SH-SY5Y (cell line): ENCODE data around the gene TEX26.

ENCODE experiments used
- GATA2 ChIP-seq: IDR thresholded peaks from 2 replicates; pipeline ENCODE4 v1.6.1; 2011; ENCODE audit warnings: mild to moderate bottlenecking, low read depth, low read length
- GATA3 ChIP-seq: IDR thresholded peaks from 2 replicates; pipeline ENCODE4 v1.6.1; 2011; ENCODE audit warnings: low read depth, mild to moderate bottlenecking, low read length, moderate library complexity

TEX26 gene

DNA sequence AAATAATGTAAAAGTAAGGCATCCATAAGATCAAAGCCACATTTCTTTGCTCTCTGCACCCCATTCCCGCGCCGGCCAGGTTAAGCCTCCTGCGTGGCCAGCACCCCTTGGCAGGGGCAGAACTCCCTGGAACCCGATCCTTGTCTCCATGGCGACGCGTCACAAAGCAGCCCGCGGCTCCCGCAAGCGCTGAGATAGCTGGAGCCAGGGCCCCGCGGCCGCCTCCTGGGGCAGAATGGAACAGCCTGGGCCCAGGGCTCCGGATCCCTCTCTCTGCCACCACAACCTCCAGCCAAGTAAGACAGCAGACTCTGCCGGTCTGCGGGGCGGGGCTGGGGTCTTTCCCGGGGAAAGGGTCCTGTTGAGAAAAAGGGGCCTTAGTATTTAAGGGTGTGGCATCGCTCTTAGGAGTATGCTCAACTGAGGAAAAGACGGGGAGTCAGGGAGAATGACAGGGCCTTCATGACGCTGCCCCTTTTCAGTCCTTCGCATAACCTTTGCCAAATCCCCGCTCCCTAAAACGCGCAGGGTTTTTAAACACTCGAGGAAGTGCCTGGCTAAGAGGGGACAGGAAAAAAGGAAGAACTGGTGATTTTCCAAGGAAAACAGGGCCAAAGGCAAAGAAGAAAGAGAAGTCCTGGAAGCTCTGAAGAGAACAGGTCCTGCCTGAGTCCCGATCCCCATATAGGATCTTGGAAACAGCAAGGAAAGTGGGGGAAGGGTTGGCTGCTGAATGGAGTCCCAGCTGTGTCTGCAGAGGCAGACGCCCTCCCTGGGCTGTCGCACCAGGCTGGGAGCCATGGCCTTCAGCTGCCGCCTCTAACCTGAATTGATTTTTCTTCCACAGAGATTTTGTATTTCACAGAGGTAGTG, at the start of gene TEX26:
TSS of gene TEX26 (plus strand) at position 176 of the 873 bp plus-strand sequence. CDS start at position 236, 60 bp downstream.
- TF ChIP-seq GATA2 (no peak), GATA3 (no peak)

DNA sequence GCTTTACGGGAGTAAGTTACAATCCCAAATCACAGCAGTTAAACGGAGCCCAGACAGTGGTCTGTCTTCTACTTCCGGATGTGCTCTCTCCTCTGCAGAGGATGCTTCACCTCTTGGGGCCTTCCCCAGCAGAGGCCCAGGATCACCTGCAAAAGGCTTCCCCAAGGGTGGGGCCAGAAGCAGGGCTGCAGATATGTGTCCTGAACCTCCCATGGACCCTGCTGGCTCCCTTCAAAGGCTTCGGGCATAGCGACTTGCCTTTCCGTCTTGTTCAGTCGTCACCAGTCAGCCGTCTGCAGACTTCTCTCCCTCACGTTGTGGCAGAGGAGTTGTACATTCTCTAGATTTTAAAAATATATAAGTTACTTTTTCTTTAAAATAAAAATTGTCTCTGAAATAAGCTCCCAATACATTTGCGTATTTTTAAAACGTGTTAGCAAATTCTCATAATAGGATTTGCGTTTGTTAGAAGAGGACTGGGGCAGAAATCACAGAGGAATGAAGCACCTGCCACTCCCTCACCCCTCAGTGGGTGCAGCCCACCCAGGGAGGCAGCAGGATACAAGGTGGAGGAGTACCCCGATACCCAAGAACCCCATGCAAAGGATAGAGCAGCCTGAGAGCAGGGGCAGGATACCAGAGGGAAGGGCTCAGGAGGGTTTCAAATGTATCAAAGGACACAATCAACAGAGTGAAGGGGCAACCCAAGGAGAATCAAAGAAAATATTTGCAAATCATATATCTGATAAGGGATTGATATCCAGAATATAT, 49.3 kb upstream of the TEX26 start:
- no peak for TF ChIP-seq GATA3
- TF ChIP-seq GATA2, result no peak

DNA sequence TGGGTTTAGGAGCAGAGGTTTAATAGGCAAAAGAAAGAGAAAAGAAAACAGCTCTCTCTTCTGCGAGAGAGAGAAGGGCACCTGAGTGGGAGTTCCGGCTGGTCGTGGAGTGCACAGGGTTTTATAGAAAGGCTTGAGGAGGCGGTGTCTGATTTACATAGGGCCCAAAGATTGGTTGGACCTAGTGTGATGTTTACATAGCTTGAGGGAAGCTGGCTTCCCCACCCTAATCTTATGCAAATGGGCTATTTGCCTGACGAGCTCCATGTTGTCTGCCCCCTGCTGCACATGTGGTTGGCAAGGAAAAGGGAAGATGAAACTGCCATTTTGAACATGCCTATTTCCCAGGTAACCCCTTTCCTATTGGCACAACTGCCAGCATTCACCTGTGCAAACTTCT, 47.9 kb upstream of the TEX26 start:
- TF ChIP-seq GATA3 (no peak), GATA2 (no peak)

DNA sequence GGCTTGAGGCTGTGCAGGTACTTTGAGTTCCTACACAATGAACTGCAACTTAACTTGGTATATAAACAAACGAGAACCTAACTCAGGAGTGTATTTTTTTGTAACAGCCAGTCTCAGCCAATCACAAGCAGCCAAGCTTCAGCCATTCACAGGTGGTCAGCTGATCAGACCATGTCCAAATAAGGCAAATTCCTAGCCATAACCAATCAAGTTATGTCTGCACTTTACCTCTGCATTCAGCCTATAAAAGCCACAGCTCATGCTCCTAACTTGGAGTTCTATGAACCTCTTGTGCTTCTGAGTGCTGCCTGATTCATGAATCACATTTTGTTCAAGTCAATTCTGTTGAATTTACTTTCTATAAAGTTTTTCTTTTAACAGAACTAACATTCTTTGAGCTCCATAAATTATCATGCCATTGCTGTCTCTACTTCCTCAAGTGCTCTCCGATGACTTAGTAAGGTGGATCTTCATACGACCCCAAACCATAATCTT, 43.2 kb upstream of the TEX26 start:
- TF ChIP-seq GATA2 (no peak), GATA3 (no peak)

DNA sequence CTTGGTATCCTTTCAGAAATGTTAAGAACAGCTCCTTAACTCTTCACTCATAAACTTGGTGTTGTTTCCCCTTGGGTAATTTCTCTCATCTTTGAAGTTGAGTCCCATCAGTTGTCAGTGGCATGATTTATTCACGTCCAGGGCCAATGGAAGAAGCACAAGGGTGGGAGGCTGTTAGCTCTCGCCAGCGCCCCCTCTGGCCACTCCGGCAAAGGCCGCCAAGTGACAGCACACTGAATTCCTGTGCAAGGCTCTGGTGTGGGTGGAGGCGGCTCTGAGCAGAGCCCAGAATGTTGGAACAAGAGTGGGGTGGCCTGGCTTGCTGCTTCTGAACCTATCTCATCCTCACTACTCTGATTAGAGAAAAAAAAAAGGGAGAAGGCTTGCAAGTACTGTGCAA, 39.5 kb upstream of the TEX26 start:
- TF ChIP-seq GATA3 (no peak), GATA2 (no peak)

DNA sequence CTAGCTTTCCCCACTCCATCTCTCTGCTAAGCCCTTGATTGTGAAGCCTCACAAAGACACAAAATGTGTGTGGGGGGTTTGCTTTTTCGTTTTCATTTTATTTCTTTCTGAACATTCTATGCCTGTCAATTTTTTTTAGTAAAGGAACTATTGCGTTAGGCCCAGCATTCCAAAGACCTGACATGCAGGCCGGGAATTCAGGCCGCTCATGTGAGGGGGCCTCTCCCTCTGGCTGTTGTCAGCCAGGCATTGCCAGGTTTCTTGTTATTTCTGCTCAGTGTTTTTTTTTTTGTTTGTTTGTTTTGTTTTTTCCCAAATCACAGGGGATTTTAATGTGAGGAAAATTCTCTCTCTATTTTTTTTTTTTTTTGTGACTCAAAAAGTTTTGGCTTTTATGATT, 36.7 kb upstream of the TEX26 start:
- TF ChIP-seq GATA2 (no peak), GATA3 (no peak)

DNA sequence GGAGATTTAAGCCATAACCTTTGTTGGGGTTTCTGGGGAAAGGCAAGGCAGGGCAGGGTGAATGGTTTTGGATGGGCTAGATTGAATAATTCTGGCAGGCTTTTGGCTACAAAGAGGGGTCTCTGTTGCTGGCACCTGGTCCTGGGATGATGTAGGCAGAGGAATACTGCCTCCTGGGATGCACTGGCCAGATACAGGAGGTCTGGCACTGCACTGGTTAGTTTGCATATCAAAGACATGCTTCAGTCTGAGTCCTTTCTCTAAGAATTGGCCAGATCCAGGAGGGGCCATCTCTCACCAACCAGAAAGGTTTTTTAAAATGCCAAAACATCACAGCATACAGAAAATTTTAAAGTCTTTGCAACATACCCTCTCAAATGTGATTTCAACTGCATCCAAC, 34.4 kb upstream of the TEX26 start:
- no peak for TF ChIP-seq GATA2

DNA sequence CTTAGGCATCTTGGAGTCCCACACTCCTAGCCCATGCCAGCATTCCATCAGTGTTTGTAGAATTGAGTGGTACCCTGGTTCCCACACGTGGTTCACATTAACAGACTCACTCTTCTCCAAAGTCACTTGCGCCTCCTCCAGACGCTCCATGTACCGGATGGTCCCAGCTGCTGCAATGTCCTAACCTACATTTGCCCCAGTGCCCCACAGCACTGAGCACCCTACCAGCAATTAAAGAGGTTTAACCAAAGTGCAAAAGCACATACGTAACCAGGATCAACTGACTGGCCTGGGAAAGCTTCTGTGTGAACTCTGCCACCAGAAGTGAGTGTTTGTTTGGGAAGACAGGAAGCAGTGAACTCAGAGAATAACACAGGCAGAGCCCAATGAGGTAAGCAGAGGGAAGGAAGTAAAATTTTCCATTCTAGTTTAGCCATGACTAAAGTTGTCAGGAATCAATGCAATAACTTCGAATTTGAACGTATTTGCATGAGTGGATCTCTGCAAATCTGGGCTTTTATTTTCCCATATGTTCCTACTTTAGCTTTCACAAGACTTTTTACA, 33.7 kb upstream of the TEX26 start:
- TF ChIP-seq GATA2 (no peak), GATA3 (no peak)

DNA sequence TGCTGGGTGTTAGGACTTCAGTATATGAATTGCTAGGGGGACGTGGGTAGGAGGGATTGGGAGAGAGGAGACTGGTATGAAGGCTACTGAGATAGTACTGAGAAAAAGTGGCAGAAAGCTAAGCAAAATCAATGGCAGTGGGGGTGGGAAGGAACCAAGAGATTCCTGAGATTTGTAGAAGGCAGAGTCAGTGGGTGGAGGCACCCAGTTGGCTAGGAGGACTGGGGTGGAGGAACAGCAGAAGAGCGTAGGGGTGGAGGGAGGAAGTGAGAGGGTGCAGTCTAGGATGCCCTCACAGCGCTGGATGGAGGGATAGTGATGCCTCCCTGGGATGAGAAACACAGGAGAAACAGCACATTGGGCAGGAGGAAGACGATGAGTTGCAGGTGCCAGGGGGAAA, 32.0 kb upstream of the TEX26 start:
- TF ChIP-seq GATA2 (no peak), GATA3 (no peak)

DNA sequence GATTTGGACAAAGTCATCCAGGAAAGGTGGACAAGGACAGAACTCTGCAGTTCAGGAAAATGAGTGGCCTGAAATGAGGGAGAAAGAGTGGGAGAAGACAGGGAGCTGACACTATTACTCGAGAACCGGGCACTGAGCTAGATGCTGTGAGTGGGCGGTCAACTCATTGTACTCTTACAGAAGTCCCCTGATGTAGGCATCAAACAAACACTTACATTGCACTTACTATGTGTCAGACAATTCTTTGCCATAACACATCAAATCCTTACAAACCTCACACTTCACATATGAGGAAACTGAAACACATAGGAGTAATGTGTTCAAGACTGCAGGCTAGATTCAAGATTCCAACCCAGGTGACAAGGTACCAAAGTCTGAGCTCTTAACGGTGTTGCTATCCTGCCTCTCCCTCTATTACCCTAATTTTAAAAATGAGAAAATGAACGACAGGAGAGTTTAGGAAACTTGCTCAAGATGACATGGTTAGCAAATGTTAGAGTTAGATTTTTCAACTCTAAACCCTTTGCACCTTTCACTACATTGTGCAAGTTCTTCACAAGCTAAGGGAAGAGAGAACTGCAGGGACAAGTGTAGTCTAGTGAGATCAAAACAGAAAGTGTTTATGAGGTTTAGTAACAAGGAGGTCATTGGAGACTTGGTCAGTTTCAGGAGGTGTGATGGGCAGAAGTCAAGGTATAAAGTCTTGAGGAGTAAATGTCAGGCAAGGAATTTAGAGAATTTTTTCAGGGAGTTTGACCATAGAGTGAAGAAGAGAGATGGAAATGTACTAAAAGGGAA, 31.3 kb upstream of the TEX26 start:
- no peak for TF ChIP-seq GATA3
- TF ChIP-seq GATA2, result no peak

DNA sequence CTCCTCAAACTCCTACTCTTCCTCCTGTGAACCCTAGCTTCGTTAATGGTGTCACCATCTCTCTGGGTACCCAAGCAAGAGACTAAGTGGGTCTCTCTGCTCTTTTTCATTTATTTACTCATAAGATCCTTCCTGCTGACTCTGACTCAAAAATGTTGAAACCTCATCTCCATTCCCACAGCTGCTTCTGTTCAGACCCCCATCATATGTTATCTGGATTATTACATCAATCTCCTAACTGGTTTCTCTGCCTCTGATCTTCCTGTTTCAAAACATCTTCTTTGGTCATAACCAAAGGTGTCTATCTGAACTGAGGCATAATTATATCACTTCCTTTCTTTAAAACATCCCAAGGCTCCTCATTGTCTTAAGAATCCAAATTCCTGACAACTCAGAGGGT, 28.4 kb upstream of the TEX26 start:
- TF ChIP-seq GATA2, result no peak
- no peak for TF ChIP-seq GATA3

DNA sequence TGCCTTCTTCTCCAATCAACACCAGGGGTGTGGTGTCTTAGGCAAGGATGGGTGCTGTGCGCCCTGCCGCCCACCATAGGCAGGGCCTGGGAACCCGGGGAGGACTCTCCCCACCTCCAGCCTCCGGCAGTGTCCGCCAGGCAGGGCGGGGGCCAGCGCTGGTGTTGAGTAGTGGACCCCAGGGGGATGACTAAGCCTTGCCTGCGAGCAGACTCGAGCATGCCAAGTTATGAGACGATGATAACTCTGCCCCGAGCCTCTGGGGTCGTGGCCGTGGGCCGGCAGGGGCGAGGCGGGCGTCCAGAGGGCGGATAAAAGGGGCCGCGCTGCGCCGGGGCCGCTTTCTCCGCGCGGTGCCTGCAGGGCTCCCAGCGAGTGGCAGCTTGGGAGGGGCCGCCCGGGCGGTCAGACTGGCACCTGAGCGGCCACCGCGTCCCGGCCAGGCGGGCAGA, 26.5 kb upstream of the TEX26 start, which contains the start of gene MEDAG:
TSS of gene MEDAG (plus strand) at position 340 of the 452 bp plus-strand sequence. CDS start 245 bp downstream, outside the sequence.
- TF ChIP-seq GATA3 (no peak), GATA2 (no peak)

DNA sequence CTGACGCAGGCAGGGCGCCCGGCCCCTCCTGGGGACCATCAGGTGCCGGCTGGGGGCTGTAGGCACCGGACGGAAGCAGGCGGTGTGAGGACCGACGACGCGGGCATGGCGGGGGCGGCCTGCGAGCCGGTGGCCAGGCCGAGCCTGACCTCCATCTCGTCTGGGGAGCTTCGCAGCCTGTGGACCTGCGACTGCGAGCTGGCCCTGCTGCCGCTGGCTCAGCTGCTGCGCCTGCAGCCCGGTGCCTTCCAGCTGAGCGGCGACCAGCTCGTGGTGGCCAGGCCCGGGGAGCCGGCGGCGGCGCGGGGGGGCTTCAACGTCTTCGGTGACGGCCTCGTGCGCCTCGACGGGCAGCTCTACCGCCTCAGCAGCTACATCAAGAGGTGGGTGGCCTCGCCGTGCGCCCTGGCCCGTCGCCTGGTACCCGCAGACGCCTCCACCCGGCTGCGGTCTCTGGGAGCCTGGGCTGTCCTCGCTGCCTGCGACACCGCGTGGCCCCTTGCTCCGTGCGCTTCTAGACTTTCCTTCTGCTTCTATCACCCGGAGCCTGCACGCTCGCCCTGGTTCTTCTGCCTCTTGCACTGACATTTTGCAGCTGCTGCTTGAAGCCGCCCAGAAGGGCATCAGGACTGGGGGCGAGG, 25.9 kb upstream of the TEX26 start:
- no peak for TF ChIP-seq GATA3
